ENCODE results near the gene SNHG17.
"Not testable (repeated sequence)": the region's sequence is repeated elsewhere in the genome, so short reads cannot be mapped to it uniquely, and the experiment has no call there.

SNHG17 gene

GRCh38 chr20:38404016-38404415, 31.1 kb downstream of the SNHG17 start:
- Histone ChIP-seq H3K27me3 (ENCODE audit: insufficient read depth, low read length) (no peaks in the 10 kb centered on the region), H3K18ac (ENCODE audit: low read length) (no peak overlapping the region), H3K4me2 (ENCODE audit: low read length) (no peak overlapping the region), H2BK120ac (ENCODE audit: insufficient read depth, low read length, poor library complexity) (no peak overlapping the region), H3K79me2 (ENCODE audit: control insufficient read depth, insufficient read depth, low read length, poor library complexity) (no peaks in the 10 kb centered on the region), H3K23ac (ENCODE audit: low read length) (no peak overlapping the region), H2AFZ (ENCODE audit: insufficient read depth, low read length, poor library complexity) (no peak overlapping the region), H3K79me1 (ENCODE audit: low read length) (no peaks in the 10 kb centered on the region), H4K8ac (ENCODE audit: low read depth, low read length) (no peak overlapping the region), H2BK5ac (ENCODE audit: low read depth, low read length, poor library complexity) (no peak overlapping the region), H2BK12ac (ENCODE audit: low read length) (no peak overlapping the region), H2AK5ac (ENCODE audit: low read length) (no peak overlapping the region), H3K4me1 (ENCODE audit: control insufficient read depth in 1 of 2, insufficient read depth in 2 of 2, low read length in 2 of 2) (no peaks in the 10 kb centered on the region), H3K4me3 (ENCODE audit: low read depth, low read length) (no peak overlapping the region), H3K9me3 (ENCODE audit: insufficient read depth, low read depth, low read length) (peaks cover 2% of the 10 kb centered on the region), H3K4ac (ENCODE audit: low read depth, low read length) (no peak overlapping the region), H4K91ac (ENCODE audit: low read depth, low read length) (no peak overlapping the region), H3K9ac (ENCODE audit: low read length) (no peak overlapping the region), H4K12ac (ENCODE audit: low read depth, low read length) (no peak overlapping the region), H3K14ac (ENCODE audit: low read length) (no peak overlapping the region), H3K36me3 (ENCODE audit: control insufficient read depth in 1 of 2, insufficient read depth in 2 of 2, low read length in 2 of 2) (no peaks in the 10 kb centered on the region), H3K27ac (ENCODE audit: low read depth, low read length) (no peak overlapping the region)
- no peak for DNase-seq

DNA sequence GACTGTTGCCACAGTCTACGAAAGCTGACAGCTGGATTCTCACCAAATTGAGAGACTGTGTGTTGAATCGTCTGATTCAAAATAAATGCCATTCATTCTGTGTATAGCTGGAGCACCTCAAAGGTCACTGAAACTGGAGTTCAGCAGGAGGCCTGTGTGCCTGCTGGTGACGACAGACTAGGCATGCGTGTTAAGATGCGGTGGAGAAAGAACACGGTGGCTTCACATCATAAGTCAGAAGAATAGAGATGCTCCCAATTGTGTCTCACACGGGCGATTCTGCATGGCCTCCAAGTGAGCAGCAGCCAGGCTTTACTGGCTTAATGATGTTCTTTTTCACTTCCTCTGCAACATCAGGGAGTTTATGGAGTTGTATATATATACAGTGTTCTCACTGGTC, 32.3 kb downstream of the SNHG17 start:
- H3K36me3 ChIP-seq (ENCODE audit: control insufficient read depth in 1 of 2, insufficient read depth in 2 of 2, low read length in 2 of 2): no peaks in the 10 kb centered on the region
- no peaks in the 10 kb centered on the region for H3K79me2 ChIP-seq (ENCODE audit: control insufficient read depth, insufficient read depth, low read length, poor library complexity)
- H3K9me3 ChIP-seq (ENCODE audit: insufficient read depth, low read depth, low read length): peaks cover 3% of the 10 kb centered on the region
- no CpG with 5 or more reads among the region's 8 CpGs for WGBS (ENCODE audit: extremely low coverage, insufficient coverage, insufficient read length)
- no peak overlapping the region for H3K23ac ChIP-seq (ENCODE audit: low read length)
- no peak overlapping the region for H3K27ac ChIP-seq (ENCODE audit: low read depth, low read length)
- H3K4me2 ChIP-seq (ENCODE audit: low read length): no peak overlapping the region
- no peaks in the 10 kb centered on the region for H3K27me3 ChIP-seq (ENCODE audit: insufficient read depth, low read length)
- no peaks in the 10 kb centered on the region for H3K79me1 ChIP-seq (ENCODE audit: low read length)
- no peak overlapping the region for H3K9ac ChIP-seq (ENCODE audit: low read length)
- H4K91ac ChIP-seq (ENCODE audit: low read depth, low read length): no peak overlapping the region
- no peak for DNase-seq
- H3K4ac ChIP-seq (ENCODE audit: low read depth, low read length): no peak overlapping the region
- H2BK120ac ChIP-seq (ENCODE audit: insufficient read depth, low read length, poor library complexity): no peak overlapping the region
- no peak overlapping the region for H2BK5ac ChIP-seq (ENCODE audit: low read depth, low read length, poor library complexity)
- H3K14ac ChIP-seq (ENCODE audit: low read length): no peak overlapping the region
- H3K4me3 ChIP-seq (ENCODE audit: low read depth, low read length): no peak overlapping the region
- no peak overlapping the region for H3K18ac ChIP-seq (ENCODE audit: low read length)
- no peak overlapping the region for H2BK12ac ChIP-seq (ENCODE audit: low read length)
- no peak overlapping the region for H2AFZ ChIP-seq (ENCODE audit: insufficient read depth, low read length, poor library complexity)
- no peak overlapping the region for H2AK5ac ChIP-seq (ENCODE audit: low read length)
- no peak overlapping the region for H4K8ac ChIP-seq (ENCODE audit: low read depth, low read length)
- no peak overlapping the region for H4K12ac ChIP-seq (ENCODE audit: low read depth, low read length)
- no peaks in the 10 kb centered on the region for H3K4me1 ChIP-seq (ENCODE audit: control insufficient read depth in 1 of 2, insufficient read depth in 2 of 2, low read length in 2 of 2)

GRCh38 chr20:38402089-38402488, 33.0 kb downstream of the SNHG17 start:
- H2BK12ac ChIP-seq (ENCODE audit: low read length): no peak overlapping the region
- H3K27me3 ChIP-seq (ENCODE audit: insufficient read depth, low read length): no peaks in the 10 kb centered on the region
- H3K4ac ChIP-seq (ENCODE audit: low read depth, low read length): no peak overlapping the region
- H4K91ac ChIP-seq (ENCODE audit: low read depth, low read length): no peak overlapping the region
- no peak overlapping the region for H2BK120ac ChIP-seq (ENCODE audit: insufficient read depth, low read length, poor library complexity)
- no peak overlapping the region for H3K18ac ChIP-seq (ENCODE audit: low read length)
- H3K79me2 ChIP-seq (ENCODE audit: control insufficient read depth, insufficient read depth, low read length, poor library complexity): no peaks in the 10 kb centered on the region
- no peak for DNase-seq
- no peak overlapping the region for H4K12ac ChIP-seq (ENCODE audit: low read depth, low read length)
- no peak overlapping the region for H2AK5ac ChIP-seq (ENCODE audit: low read length)
- no peak overlapping the region for H3K14ac ChIP-seq (ENCODE audit: low read length)
- no peaks in the 10 kb centered on the region for H3K4me1 ChIP-seq (ENCODE audit: control insufficient read depth in 1 of 2, insufficient read depth in 2 of 2, low read length in 2 of 2)
- H2AFZ ChIP-seq (ENCODE audit: insufficient read depth, low read length, poor library complexity): no peak overlapping the region
- no peak overlapping the region for H4K8ac ChIP-seq (ENCODE audit: low read depth, low read length)
- peaks cover 3% of the 10 kb centered on the region for H3K9me3 ChIP-seq (ENCODE audit: insufficient read depth, low read depth, low read length)
- no peaks in the 10 kb centered on the region for H3K79me1 ChIP-seq (ENCODE audit: low read length)
- no peak overlapping the region for H3K27ac ChIP-seq (ENCODE audit: low read depth, low read length)
- H3K36me3 ChIP-seq (ENCODE audit: control insufficient read depth in 1 of 2, insufficient read depth in 2 of 2, low read length in 2 of 2): no peaks in the 10 kb centered on the region
- no peak overlapping the region for H3K4me2 ChIP-seq (ENCODE audit: low read length)
- H3K23ac ChIP-seq (ENCODE audit: low read length): no peak overlapping the region
- H3K4me3 ChIP-seq (ENCODE audit: low read depth, low read length): no peak overlapping the region
- no CpG with 5 or more reads among the region's 5 CpGs for WGBS (ENCODE audit: extremely low coverage, insufficient coverage, insufficient read length)
- no peak overlapping the region for H2BK5ac ChIP-seq (ENCODE audit: low read depth, low read length, poor library complexity)
- H3K9ac ChIP-seq (ENCODE audit: low read length): no peak overlapping the region

DNA sequence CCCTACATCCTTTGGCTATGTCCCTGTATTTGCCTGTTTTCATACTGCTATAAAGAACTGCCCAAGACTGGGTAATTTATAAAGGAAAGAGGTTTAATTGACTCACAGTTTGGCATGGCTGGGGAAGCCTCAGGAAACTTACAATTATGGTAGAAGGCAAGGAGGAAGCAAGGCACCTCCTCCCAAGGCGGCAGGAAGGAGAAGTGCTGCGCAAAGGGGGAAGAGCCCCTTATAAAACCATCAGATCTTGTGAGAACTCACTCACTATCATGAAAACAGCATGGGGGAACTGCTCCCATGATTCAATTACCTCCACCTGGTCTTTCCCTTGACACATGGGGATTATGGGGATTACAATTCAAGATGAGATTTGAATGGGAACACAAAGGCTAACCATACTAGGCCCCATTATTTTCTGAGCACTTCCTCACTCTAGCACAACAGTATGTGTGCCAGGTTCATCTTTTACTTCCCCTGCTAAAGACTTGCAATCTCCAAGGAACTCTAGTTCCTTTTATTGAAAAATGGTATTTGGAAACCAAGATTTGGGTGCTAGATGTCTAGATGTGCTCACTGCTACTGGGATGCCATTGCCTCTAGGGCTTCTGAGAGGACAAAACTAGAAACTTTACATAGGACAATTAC, 39.3 kb downstream of the SNHG17 start:
- not testable (repeated sequence) for H2AK5ac ChIP-seq (ENCODE audit: low read length); H3K18ac ChIP-seq (ENCODE audit: low read length); H3K14ac ChIP-seq (ENCODE audit: low read length); H3K4me1 ChIP-seq (ENCODE audit: control insufficient read depth in 1 of 2, insufficient read depth in 2 of 2, low read length in 2 of 2); H2BK120ac ChIP-seq (ENCODE audit: insufficient read depth, low read length, poor library complexity); H3K4me2 ChIP-seq (ENCODE audit: low read length); H4K12ac ChIP-seq (ENCODE audit: low read depth, low read length); H4K91ac ChIP-seq (ENCODE audit: low read depth, low read length); H3K9me3 ChIP-seq (ENCODE audit: insufficient read depth, low read depth, low read length); H3K27me3 ChIP-seq (ENCODE audit: insufficient read depth, low read length); H2BK5ac ChIP-seq (ENCODE audit: low read depth, low read length, poor library complexity); H3K9ac ChIP-seq (ENCODE audit: low read length); H3K4ac ChIP-seq (ENCODE audit: low read depth, low read length); H2BK12ac ChIP-seq (ENCODE audit: low read length); H3K36me3 ChIP-seq (ENCODE audit: control insufficient read depth in 1 of 2, insufficient read depth in 2 of 2, low read length in 2 of 2); H3K79me2 ChIP-seq (ENCODE audit: control insufficient read depth, insufficient read depth, low read length, poor library complexity); H2AFZ ChIP-seq (ENCODE audit: insufficient read depth, low read length, poor library complexity); H3K27ac ChIP-seq (ENCODE audit: low read depth, low read length); H3K79me1 ChIP-seq (ENCODE audit: low read length); H4K8ac ChIP-seq (ENCODE audit: low read depth, low read length); H3K4me3 ChIP-seq (ENCODE audit: low read depth, low read length); DNase-seq; H3K23ac ChIP-seq (ENCODE audit: low read length)
- no CpG with 5 or more reads among the region's 2 CpGs for WGBS (ENCODE audit: extremely low coverage, insufficient coverage, insufficient read length)
